ENCODE results near the gene C19orf67.

C19orf67 gene

GRCh38 chr19:14110650-14111049 is 25.1 kb upstream of the C19orf67 start:
- no peak for DNase-seq (ENCODE audit: low spot score)

GRCh38 chr19:14107581-14108461 is 22.2 kb upstream of the C19orf67 start:
- no peak for DNase-seq (ENCODE audit: low spot score)

- no peak for DNase-seq (ENCODE audit: low spot score)
These were observed 21.3 kb upstream of the C19orf67 start for GRCh38 chr19:14106840-14107239.

GRCh38 chr19:14105680-14106079 is 20.1 kb upstream of the C19orf67 start:
- no peak for DNase-seq (ENCODE audit: low spot score)

- no peak for DNase-seq (ENCODE audit: low spot score)
These were observed 17.7 kb upstream of the C19orf67 start for GRCh38 chr19:14103310-14103709.

- DNase-seq (ENCODE audit: low spot score): no peak
These were observed 17.2 kb upstream of the C19orf67 start for GRCh38 chr19:14102756-14103155.

GRCh38 chr19:14102102-14102696 is 16.6 kb upstream of the C19orf67 start:
- DNase-seq (ENCODE audit: low spot score): no peak

- DNase-seq (ENCODE audit: low spot score): no peak
These were observed 15.5 kb upstream of the C19orf67 start for GRCh38 chr19:14101003-14101545.

- no peak for DNase-seq (ENCODE audit: low spot score)
These were observed 12.1 kb upstream of the C19orf67 start for GRCh38 chr19:14097532-14098151.

GRCh38 chr19:14096272-14096992 is 10.8 kb upstream of the C19orf67 start:
- no peak for DNase-seq (ENCODE audit: low spot score)

- no peak for DNase-seq (ENCODE audit: low spot score)
These were observed 9.3 kb upstream of the C19orf67 start for GRCh38 chr19:14094854-14095253.

GRCh38 chr19:14093117-14093823 is 7.7 kb upstream of the C19orf67 start:
- no peak for DNase-seq (ENCODE audit: low spot score)

GRCh38 chr19:14091813-14092462 is 6.4 kb upstream of the C19orf67 start:
- no peak for DNase-seq (ENCODE audit: low spot score)

- peak; percentile 73 for DNase-seq (ENCODE audit: low spot score)
These were observed 5.7 kb upstream of the C19orf67 start for GRCh38 chr19:14091081-14091812.

- peak; percentile 76 for DNase-seq (ENCODE audit: low spot score)
These were observed 5.0 kb upstream of the C19orf67 start, which contains the start of gene SAMD1 for GRCh38 chr19:14090509-14091080. TSS of gene SAMD1 (minus strand) at chr19:14090751.

- peak; percentile 32 for DNase-seq (ENCODE audit: low spot score)
These were observed 4.3 kb upstream of the C19orf67 start for GRCh38 chr19:14089662-14090508.

GRCh38 chr19:14089412-14089661 is 3.8 kb upstream of the C19orf67 start:
- no peak for DNase-seq (ENCODE audit: low spot score)

- DNase-seq (ENCODE audit: low spot score): no peak
These were observed 3.2 kb upstream of the C19orf67 start for GRCh38 chr19:14088634-14089411.

Measured in SK-N-DZ (cell line).